ENCODE data around the gene C12orf56.

DNA sequence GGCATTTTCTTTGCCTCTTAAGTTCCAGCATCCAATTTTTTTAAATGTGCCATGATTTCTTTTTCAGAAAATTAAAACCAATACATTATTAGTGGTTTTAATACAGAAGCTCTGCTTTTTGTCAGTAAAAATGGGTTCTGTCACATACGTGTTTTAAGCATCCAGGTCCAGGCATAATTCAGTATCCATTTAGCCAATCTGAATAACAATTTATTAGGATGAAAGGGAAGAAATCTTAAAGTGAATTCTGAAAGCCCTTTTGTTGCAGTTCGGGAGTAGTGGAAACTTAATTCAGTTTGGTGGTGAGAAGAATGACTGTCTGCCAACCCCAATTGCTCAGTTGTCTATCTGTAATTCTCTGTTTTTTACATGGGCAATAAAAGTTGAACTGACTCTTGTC, 20.9 kb upstream of the C12orf56 start:
- TF ChIP-seq EP300 (IDR thresholded peaks at IDR 0.05) (no peak), POLR2A (IDR thresholded peaks at IDR 0.05) (no peak)
- TF ChIP-seq, protein P1, sequence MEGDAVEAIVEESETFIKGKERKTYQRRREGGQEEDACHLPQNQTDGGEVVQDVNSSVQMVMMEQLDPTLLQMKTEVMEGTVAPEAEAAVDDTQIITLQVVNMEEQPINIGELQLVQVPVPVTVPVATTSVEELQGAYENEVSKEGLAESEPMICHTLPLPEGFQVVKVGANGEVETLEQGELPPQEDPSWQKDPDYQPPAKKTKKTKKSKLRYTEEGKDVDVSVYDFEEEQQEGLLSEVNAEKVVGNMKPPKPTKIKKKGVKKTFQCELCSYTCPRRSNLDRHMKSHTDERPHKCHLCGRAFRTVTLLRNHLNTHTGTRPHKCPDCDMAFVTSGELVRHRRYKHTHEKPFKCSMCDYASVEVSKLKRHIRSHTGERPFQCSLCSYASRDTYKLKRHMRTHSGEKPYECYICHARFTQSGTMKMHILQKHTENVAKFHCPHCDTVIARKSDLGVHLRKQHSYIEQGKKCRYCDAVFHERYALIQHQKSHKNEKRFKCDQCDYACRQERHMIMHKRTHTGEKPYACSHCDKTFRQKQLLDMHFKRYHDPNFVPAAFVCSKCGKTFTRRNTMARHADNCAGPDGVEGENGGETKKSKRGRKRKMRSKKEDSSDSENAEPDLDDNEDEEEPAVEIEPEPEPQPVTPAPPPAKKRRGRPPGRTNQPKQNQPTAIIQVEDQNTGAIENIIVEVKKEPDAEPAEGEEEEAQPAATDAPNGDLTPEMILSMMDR (IDR thresholded peaks at IDR 0.05) = no peak
